ENCODE results near the gene MVD.
"Not testable (repeated sequence)": the region's sequence is repeated elsewhere in the genome, so short reads cannot be mapped to it uniquely, and the experiment has no call there.

MVD gene

GRCh38 chr16:88622866-88623265 lies 40.0 kb downstream of the MVD start:
- no peak for DNase-seq

DNA sequence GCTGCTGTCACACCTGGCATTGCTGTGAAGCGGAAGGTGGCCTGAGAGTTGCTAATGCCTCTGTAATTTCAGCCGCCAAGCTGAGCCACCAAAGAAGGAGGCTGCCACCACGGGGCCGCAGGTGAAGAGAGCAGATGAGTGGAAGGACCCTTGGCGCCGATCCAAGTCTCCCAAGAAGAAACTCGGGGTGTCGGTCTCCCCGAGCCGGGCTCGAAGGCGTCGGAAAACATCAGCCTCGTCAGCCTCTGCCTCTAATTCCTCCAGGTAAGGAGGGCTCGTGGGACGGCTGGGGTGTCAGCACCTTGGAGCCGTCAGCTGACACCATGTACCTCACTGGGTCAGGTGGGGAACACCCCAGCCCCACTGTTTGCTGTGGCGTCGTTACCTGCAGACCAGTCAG lies 40.8 kb downstream of the MVD start:
- no peak for DNase-seq

DNA sequence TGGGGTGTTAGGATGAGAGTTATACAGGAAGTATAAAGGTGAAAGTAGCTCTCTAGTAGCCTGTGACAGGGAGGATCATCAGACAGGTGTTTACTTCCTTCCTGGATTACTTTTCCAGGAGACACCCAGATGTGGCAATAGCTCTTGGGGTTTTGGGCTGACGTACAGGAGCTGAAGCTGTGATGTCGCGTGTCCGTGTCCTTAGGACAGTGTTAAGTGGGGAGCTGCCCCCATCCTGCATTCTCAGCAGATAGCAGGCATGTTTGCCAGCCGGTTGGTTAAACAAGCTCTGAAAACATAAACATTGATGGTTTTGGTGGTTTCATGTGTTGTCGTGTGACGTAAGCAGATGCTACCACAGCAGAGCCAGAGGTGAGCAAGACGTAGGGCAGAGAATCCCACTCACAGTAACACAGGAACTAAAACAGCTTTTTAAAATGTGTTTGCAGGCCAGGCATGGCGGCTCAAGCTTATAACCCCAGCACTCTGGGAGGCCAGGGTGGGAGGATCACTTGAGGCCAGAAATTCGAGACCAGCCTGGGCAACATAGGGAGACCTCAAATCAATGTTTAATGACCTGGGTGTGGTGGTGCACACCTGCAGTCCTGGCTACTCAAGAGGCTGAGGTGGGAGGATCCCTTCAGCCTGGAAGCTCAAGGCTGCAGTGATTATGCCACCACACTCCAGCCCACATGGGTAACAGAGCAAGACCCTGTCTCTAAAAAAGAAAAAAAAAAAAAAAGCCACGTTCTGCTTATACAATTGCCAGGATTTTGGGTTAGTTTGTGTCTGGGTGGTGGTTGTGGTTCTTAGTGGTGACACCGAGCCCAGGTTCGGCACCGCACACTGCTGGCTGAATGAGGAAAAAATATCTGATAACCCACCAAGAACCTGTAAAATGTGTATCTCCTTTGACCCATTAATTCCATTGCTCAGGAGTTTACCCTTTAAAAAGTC lies 42.8 kb downstream of the MVD start:
- no peak for DNase-seq

- DNase-seq = no peak
These were observed 43.8 kb downstream of the MVD start for GRCh38 chr16:88618956-88619667.

- DNase-seq = no peak
These were observed 44.5 kb downstream of the MVD start for GRCh38 chr16:88618182-88618955.

GRCh38 chr16:88617268-88618031 lies 45.4 kb downstream of the MVD start:
- peak; percentile 10 to 35 for DNase-seq

GRCh38 chr16:88616736-88617135 lies 46.2 kb downstream of the MVD start:
- no peak for DNase-seq

- no peak for DNase-seq
These were observed 46.6 kb downstream of the MVD start for GRCh38 chr16:88616320-88616719.

GRCh38 chr16:88614818-88615580 lies 47.9 kb downstream of the MVD start:
- DNase-seq = no peak

GRCh38 chr16:88613911-88614817 lies 48.7 kb downstream of the MVD start:
- DNase-seq = no peak

GRCh38 chr16:88613293-88613692 lies 49.6 kb downstream of the MVD start:
- no peak for DNase-seq

DNA sequence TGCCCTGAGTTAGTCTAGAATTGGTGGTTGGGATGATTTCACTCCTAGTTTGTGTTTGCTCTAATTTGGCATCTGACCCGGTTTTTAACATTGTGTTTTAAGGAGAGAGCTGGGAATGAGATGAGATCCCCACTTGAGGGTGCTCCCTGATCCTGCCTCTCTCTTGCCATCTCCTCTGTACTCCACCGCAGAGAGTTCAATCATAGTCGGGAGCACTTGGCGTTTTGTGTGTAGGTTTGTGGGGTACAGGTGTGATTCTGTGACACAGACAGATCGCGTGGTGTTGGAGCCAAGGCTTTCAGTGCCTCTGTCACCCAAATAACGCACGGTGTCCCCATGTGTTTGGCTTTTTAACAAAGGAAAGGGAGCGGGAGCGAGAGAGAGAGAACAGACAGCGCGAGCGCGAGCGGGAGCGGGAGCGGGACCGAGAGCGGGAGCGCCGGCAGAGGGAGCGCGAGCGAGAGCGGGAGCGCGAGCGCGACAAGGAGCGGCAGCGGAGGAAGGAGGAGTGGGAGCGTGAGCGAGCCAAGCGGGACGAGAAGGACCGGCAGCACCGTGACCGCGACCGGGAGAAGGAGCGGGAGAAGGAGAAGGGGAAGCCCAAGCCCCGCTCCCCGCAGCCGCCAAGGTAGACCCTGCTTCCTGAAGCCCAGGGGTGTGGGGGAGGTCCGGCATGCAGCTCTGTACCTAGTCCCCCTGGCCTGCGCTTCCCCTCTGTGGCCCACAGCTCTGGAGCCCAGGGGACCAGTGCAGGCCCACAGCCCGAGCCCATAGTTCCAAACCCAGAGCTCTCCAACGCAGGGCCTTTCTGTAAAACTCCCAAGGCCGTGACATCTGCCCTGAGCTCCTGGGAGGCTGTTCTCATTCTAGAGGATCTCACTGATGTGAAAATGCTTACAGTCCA lies 51.7 kb downstream of the MVD start:
- no peak for DNase-seq

DNA sequence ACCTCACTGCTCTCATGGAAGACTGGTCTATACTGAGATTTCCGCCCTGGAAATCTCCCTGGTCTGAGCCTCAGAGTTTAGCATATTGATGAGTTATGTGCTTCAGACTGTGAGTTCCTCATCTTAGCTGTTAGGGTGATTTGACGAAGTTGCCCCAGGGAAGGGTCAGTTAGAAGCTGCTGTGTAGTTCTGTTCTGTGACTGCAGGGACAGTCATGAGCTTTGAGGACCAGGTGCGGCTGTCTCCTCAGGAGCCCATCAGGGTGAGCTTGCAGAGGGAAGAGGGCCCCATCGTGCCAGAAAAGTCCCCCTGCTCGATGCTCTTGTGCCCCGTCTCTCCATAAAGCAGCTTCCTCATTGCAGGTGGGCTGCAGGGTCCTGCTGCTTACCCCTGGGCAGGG lies 52.8 kb downstream of the MVD start:
- no peak for DNase-seq

GRCh38 chr16:88609426-88609825 lies 53.5 kb downstream of the MVD start:
- DNase-seq = not testable (repeated sequence)

DNA sequence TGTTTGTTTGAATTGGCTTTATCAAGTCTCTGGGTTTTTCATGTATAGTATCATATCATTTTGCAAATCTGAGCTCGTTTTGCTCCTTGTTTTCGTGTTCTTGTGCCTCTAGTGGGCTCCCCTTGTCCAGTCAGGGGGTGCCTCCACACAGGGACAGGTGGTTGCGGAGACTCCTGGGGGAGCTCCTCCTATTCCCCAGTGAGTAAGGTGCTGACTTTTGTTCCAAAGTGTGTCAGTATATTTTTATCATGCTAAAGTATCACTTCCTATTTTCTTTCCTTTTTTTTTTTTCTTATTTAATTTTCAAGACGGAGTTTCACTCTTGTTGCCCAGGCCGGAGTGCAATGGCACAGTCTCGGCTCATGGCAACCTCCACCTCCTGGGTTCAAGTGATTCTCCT lies 54.8 kb downstream of the MVD start:
- no peak for DNase-seq

- no peak for DNase-seq
These were observed 56.6 kb downstream of the MVD start for GRCh38 chr16:88606148-88606757.

- no peak for DNase-seq
These were observed 57.4 kb downstream of the MVD start for GRCh38 chr16:88605186-88606147.

DNA sequence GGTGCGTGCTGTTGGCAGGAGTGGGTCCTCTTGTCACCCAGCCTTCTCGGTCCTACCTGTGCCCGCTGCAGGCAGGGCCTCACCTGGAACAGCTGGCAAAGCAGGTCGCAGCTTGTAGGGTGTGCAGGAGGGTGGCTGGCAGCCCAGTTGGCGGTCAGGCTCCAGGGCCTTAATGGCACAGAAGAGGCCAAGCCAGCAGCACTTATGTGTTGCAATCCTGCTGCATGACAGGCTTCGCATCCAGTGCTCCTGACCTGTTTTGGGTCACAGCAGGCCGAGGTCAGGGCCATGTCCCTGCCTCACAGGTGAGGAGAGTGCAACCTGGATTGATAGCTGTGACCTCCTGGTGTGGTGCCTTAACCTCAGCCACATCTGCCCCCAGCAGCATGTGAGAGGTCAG lies 60.8 kb downstream of the MVD start:
- DNase-seq = no peak

Data from NCI-H187 (cell line).